Mucosa of rectum (tissue), 2 donors: ENCODE results near the gene KRT36.

Source experiments
- H3K27ac ChIP-seq, 2 donors: one replicate each; pipeline ENCODE4 v1.7.0; 2013; ENCODE audit warnings: inconsistent platforms in 2 of 2, low read depth in 2 of 2, low read length in 2 of 2
- H3K27me3 ChIP-seq, 2 donors: one replicate each; pipeline ENCODE4 v1.7.0; 2013; ENCODE audit warnings: low read length in 2 of 2; ENCODE audit not compliant: control insufficient read depth in 2 of 2, insufficient read depth in 2 of 2
- H3K36me3 ChIP-seq, 2 donors: one replicate each; pipeline ENCODE4 v1.7.0; 2013; ENCODE audit warnings: low read length in 2 of 2; ENCODE audit not compliant: control insufficient read depth in 2 of 2, insufficient read depth in 2 of 2
- H3K4me1 ChIP-seq, 2 donors: one replicate each; pipeline ENCODE4 v1.7.0; 2013; ENCODE audit warnings: low read length in 2 of 2, mild to moderate bottlenecking in 1 of 2; ENCODE audit not compliant: control insufficient read depth in 2 of 2, insufficient read depth in 2 of 2
- H3K4me3 ChIP-seq, 2 donors: one replicate each; pipeline ENCODE4 v1.7.0; 2013; ENCODE audit warnings: low read length in 2 of 2
- H3K9ac ChIP-seq, 2 donors: one replicate each; pipeline ENCODE4 v1.7.0; 2013; ENCODE audit warnings: low read length in 2 of 2, low read depth in 1 of 2, mild to moderate bottlenecking in 1 of 2
- H3K9me3 ChIP-seq, 2 donors: one replicate each; pipeline ENCODE4 v1.7.0; 2013; ENCODE audit warnings: low read length in 2 of 2; ENCODE audit not compliant: control insufficient read depth in 2 of 2
- donor health status: healthy.
- donor health status: Normal muscosa, but diverticular disease.

Gene KRT36

GRCh38 chr17:41444186-41444585 lies 45.5 kb downstream of the KRT36 start:
- Histone ChIP-seq H3K27me3 (peaks cover 0 to 8% of the 10 kb centered on the region in 2 donors), H3K9ac (no peak overlapping the region), H3K4me3 (no peak overlapping the region), H3K9me3 (no peaks in the 10 kb centered on the region), H3K4me1 (no peaks in the 10 kb centered on the region), H3K36me3 (no peaks in the 10 kb centered on the region), H3K27ac (no peak overlapping the region)

- no peak overlapping the region for H3K9ac ChIP-seq
- no peak overlapping the region for H3K4me3 ChIP-seq
- H3K27ac ChIP-seq, result no peak overlapping the region
- H3K27me3 ChIP-seq, result peaks cover 0 to 7% of the 10 kb centered on the region in 2 donors
- no peaks in the 10 kb centered on the region for H3K9me3 ChIP-seq
- no peaks in the 10 kb centered on the region for H3K4me1 ChIP-seq
- no peaks in the 10 kb centered on the region for H3K36me3 ChIP-seq
Measured at GRCh38 chr17:41442739-41443138, 47.0 kb downstream of the KRT36 start.

DNA sequence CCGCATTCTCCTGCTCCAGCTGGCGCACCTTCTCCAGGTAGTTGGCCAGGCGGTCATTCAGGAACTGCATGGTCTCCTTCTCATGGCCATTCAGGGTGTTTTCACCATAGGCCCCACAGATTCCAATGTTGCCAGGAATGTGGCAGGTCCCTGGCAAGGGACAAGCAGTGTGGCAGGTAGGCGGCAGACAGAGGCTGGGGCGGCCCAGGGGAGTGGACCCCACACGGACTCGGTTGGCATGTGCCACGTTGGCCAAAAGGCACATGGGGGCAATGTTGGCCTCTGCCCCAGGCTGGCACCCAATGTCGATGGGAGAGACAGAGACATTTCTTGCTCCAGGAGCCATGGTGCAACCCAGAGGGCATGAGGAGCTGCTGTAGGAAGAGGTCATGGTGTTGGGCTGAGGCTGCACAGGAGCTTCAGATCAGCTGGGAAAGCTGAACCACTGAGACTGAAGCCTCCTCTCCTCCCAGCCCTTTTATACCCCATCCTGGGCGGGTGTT lies 49.1 kb downstream of the KRT36 start, which contains the start of gene KRT38:
Gene KRT38, minus strand, starts transcription at position 453 of the 503 bp plus-strand sequence. Its CDS starts 62 bp downstream, at position 391.
- no peak within 1 kb of the TSS for H3K27ac ChIP-seq
- H3K9ac ChIP-seq, result no peak within 1 kb of the TSS
- H3K36me3 ChIP-seq, result no peaks in the 10 kb centered on the region
- H3K4me1 ChIP-seq, result no peaks in the 10 kb centered on the region
- no peaks in the 10 kb centered on the region for H3K9me3 ChIP-seq
- H3K27me3 ChIP-seq, result peaks cover 0 to 7% of the 10 kb centered on the region in 2 donors
- no peak within 1 kb of the TSS for H3K4me3 ChIP-seq

DNA sequence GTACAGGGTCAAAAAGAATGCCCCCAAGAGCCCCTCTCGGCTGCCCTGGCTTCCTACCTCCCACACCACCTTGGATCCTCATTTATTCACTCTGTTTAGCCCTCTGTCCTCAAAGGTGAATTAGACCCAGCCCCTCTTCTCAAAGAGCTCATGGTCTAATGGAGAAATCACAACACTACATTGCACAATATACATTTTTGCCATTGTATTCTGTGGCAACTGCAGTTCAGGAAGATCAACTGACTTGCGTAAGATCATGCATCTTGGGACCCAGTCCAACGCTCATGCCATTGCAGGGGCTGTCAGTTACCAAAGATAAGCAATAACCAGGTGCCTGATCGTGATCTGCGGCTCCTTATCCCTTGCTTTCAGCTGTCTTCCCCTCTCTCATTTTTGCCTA lies 50.3 kb downstream of the KRT36 start:
- Histone ChIP-seq H3K27me3 (peaks cover 0 to 4% of the 10 kb centered on the region in 2 donors), H3K27ac (no peak overlapping the region), H3K9me3 (no peaks in the 10 kb centered on the region), H3K4me3 (no peak overlapping the region), H3K36me3 (no peaks in the 10 kb centered on the region), H3K9ac (no peak overlapping the region), H3K4me1 (no peaks in the 10 kb centered on the region)

DNA sequence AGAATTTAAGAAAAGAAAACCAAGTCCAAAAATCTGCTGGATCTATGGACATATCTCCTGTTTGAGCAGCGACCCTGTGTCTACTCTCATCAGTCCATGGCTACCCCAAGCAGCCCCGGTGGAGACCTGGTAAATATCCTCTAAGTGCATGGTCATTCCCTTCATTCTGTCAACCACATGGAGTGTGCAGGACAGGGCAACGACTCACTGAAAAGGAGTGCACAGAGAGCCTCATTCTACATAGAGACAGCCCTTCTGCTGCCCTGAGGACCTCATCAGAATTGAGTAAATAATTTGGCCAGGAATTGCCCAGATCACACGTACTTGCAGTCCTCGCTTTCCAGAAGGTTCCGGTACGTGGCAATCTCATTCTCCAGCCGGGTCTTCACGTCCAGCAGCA lies 51.9 kb downstream of the KRT36 start:
- Histone ChIP-seq H3K27ac (no peak overlapping the region), H3K27me3 (no peaks in the 10 kb centered on the region), H3K4me1 (no peaks in the 10 kb centered on the region), H3K9me3 (no peaks in the 10 kb centered on the region), H3K36me3 (no peaks in the 10 kb centered on the region), H3K4me3 (no peak overlapping the region), H3K9ac (no peak overlapping the region)

- Histone ChIP-seq H3K4me1 (no peaks in the 10 kb centered on the region), H3K36me3 (no peaks in the 10 kb centered on the region), H3K27me3 (no peaks in the 10 kb centered on the region), H3K9ac (no peak overlapping the region), H3K27ac (no peak overlapping the region), H3K4me3 (no peak overlapping the region), H3K9me3 (no peaks in the 10 kb centered on the region)
Measured at GRCh38 chr17:41437254-41437653, 52.5 kb downstream of the KRT36 start.
